Measurements from ENCODE around the gene MROH8.

- TF ChIP-seq CTCF (IDR thresholded peaks at IDR 0.05) (no peak), POLR2AphosphoS5 (IDR thresholded peaks at IDR 0.05; ENCODE audit: low read depth, low read length) (no peak), REST (IDR thresholded peaks at IDR 0.05; ENCODE audit: insufficient read depth in 1 of 2, low read depth in 2 of 2, low read length in 1 of 2) (no peak)
These were observed 65.3 kb downstream of the MROH8 start for GRCh38 chr20:37114012-37114411.

Data from Panc1 (cell line).